Mesothelial cell of epicardium (in vitro differentiated cells): ENCODE data around the gene NCSTN. TPM values are rescaled to one million over a fixed set of nuclear protein-coding genes. Genes with fewer than 3 reads are reported as not detected.

Source experiments
- DNase-seq, 2 experiments: peaks; one replicate each; pipeline ENCODE4 v3.0.0; 2021; ENCODE audit warnings: low spot score in 2 of 2; ENCODE audit not compliant: unreplicated experiment in 2 of 2
- H3K27ac Mint-ChIP-seq: 2 replicates; pipeline ENCODE4 v1.8.0; 2021; ENCODE audit warnings: mixed read lengths
- H3K27me3 Mint-ChIP-seq: 2 replicates; pipeline ENCODE4 v1.8.0; 2021; ENCODE audit warnings: low read depth, mixed read lengths
- H3K36me3 Mint-ChIP-seq: 2 replicates; pipeline ENCODE4 v1.8.0; 2021; ENCODE audit warnings: mixed read lengths
- H3K4me1 Mint-ChIP-seq: 2 replicates; pipeline ENCODE4 v1.8.0; 2021; ENCODE audit warnings: mixed read lengths
- H3K4me3 Mint-ChIP-seq: 2 replicates; pipeline ENCODE4 v1.8.0; 2021; ENCODE audit warnings: mild to moderate bottlenecking, moderate library complexity, mixed read lengths
- H3K9me3 Mint-ChIP-seq: 2 replicates; pipeline ENCODE4 v1.8.0; 2021; ENCODE audit warnings: mixed read lengths
- CTCF ChIP-seq: fragments of 200-600 bp; sonication (generic); IDR thresholded peaks from one replicate; pipeline ENCODE4 v1.5.0; 2021; ENCODE audit warnings: antibody characterized with exemption; ENCODE audit not compliant: unreplicated experiment
- total RNA-seq: library from RNA; stranded (reverse); gene quantifications from 3 replicates; pipeline ENCODE4 v1.2.1, GENCODE V29; 2021

The NCSTN gene
- total RNA-seq, 1 donor from 2014 or later = 94.6 TPM

GRCh38 chr1:160405331-160405877 lies 62.2 kb downstream of the NCSTN start:
- H3K4me1 Mint-ChIP-seq = peaks cover 60% of the 10 kb centered on the region
- H3K4me3 Mint-ChIP-seq = no peak overlapping the region
- no peak for DNase-seq
- no peaks in the 10 kb centered on the region for H3K27me3 Mint-ChIP-seq
- H3K36me3 Mint-ChIP-seq = no peaks in the 10 kb centered on the region
- peak overlapping the region; percentile 51 for H3K27ac Mint-ChIP-seq
- H3K9me3 Mint-ChIP-seq = no peaks in the 10 kb centered on the region
- no peak for TF ChIP-seq CTCF

- TF ChIP-seq CTCF = no peak
- no peak overlapping the region for H3K4me3 Mint-ChIP-seq
- H3K27ac Mint-ChIP-seq = no peak overlapping the region
- DNase-seq = no peak
- no peaks in the 10 kb centered on the region for H3K9me3 Mint-ChIP-seq
- H3K27me3 Mint-ChIP-seq = no peaks in the 10 kb centered on the region
- peaks cover 68% of the 10 kb centered on the region for H3K4me1 Mint-ChIP-seq
- H3K36me3 Mint-ChIP-seq = no peaks in the 10 kb centered on the region
Observed at GRCh38 chr1:160406131-160406968, 63.2 kb downstream of the NCSTN start.

- H3K27me3 Mint-ChIP-seq = no peaks in the 10 kb centered on the region
- no peaks in the 10 kb centered on the region for H3K36me3 Mint-ChIP-seq
- no peaks in the 10 kb centered on the region for H3K9me3 Mint-ChIP-seq
- no peak overlapping the region for H3K4me3 Mint-ChIP-seq
- H3K27ac Mint-ChIP-seq = peak overlapping the region; percentile 31
- no peak for DNase-seq
- H3K4me1 Mint-ChIP-seq = peaks cover 56% of the 10 kb centered on the region
- TF ChIP-seq CTCF = no peak
Observed at GRCh38 chr1:160407839-160408801, 64.9 kb downstream of the NCSTN start.

Other genes with a start within 250 kb of the NCSTN start
- 32.3 to 36.3 TPM (median 33.2 TPM) in 3 replicates for gene IGSF8, start 244.8 kb upstream of the NCSTN start, total RNA-seq
- 0.54 to 0.76 TPM (median 0.64 TPM) in 3 replicates for gene ATP1A2, start 227.6 kb upstream of the NCSTN start, total RNA-seq
- 0.29 to 0.38 TPM (median 0.33 TPM) in 3 replicates for gene ATP1A4, start 191.8 kb upstream of the NCSTN start, total RNA-seq
- gene CASQ1, start 152.8 kb upstream of the NCSTN start, total RNA-seq = 0.16 to 0.27 TPM in 2 of 3 replicates, not detected in the other
- gene PEA15, start 138.0 kb upstream of the NCSTN start, total RNA-seq = 37.4 to 42.1 TPM (median 41.2 TPM) in 3 replicates
- 276 to 299 TPM (median 287 TPM) in 3 replicates for gene DCAF8, start 80.8 kb upstream of the NCSTN start, total RNA-seq
- gene PEX19, start 58.2 kb upstream of the NCSTN start, total RNA-seq = 50.9 to 53.0 TPM (median 52.8 TPM) in 3 replicates
- gene COPA, start 133 bp upstream of the NCSTN start, total RNA-seq = 178 to 183 TPM (median 180 TPM) in 3 replicates
- gene NHLH1, start 23.7 kb downstream of the NCSTN start, total RNA-seq = 0.27 to 0.38 TPM (median 0.32 TPM) in 3 replicates
- 55.5 to 59.5 TPM (median 57.2 TPM) in 3 replicates for gene VANGL2, start 57.2 kb downstream of the NCSTN start, total RNA-seq
- gene SLAMF6, start 179.9 kb downstream of the NCSTN start, total RNA-seq = not detected in 3 replicates
- not detected in 3 replicates for gene CD84, start 236.1 kb downstream of the NCSTN start, total RNA-seq